Measurements from ENCODE around the gene TSPAN9. TPM values are rescaled to one million over a fixed set of nuclear protein-coding genes. Genes with fewer than 3 reads are reported as not detected.

Gene TSPAN9
- polyA plus RNA-seq, 3 donors: 0.15 to 0.34 (median 0.25) TPM

- WGBS (ENCODE audit: insufficient coverage): 92% methylated on average over 14 of the region's 14 CpGs
- no peak for DNase-seq
- no peaks in the 10 kb centered on the region for H3K9me3 Mint-ChIP-seq
- no peak overlapping the region for H3K4me3 ChIP-seq (replicated peaks in 1 of 3; ENCODE audit: low read depth in 2 of 3, low read length in 3 of 3)
- H3K9me3 ChIP-seq (replicated peaks in 1 of 2; ENCODE audit: control insufficient read depth in 1 of 2, insufficient read depth in 1 of 2, low read length in 2 of 2): no peaks in the 10 kb centered on the region
- H3K27ac ChIP-seq (ENCODE audit: low read depth in 1 of 2, low read length in 2 of 2): no peak overlapping the region
- no peak overlapping the region for H3K27ac Mint-ChIP-seq
- intact Hi-C loops (cut with micrococcal nuclease): no loop called here
- peaks cover 0 to 3% of the 10 kb centered on the region in 2 donors for H3K27me3 ChIP-seq (ENCODE audit: control insufficient read depth in 2 of 2, insufficient read depth in 2 of 2, low read length in 2 of 2)
- H3K4me3 Mint-ChIP-seq: no peak overlapping the region
- no peak for TF ChIP-seq CTCF (IDR thresholded peaks at IDR 0.05)
- H3K36me3 Mint-ChIP-seq: no peaks in the 10 kb centered on the region
- no peaks in the 10 kb centered on the region for H4K20me1 ChIP-seq (ENCODE audit: insufficient read depth, low read length)
- no peaks in the 10 kb centered on the region for H3K4me1 ChIP-seq (ENCODE audit: control insufficient read depth in 1 of 2, insufficient read depth in 2 of 2, low read length in 2 of 2)
- no peak overlapping the region for H3K9ac ChIP-seq (ENCODE audit: insufficient read depth, low read length, poor library complexity, severe bottlenecking)
- no peak overlapping the region for H2AFZ ChIP-seq (ENCODE audit: insufficient read depth, low read depth, low read length, poor library complexity, severe bottlenecking)
- peaks cover 7 to 12% (median 8%) of the 10 kb centered on the region in 3 donors for H3K27me3 Mint-ChIP-seq (ENCODE audit: low read depth in 3 of 3)
- H3K4me2 ChIP-seq (replicated peaks; ENCODE audit: extremely low read depth, low read length, poor library complexity, severe bottlenecking): no peak overlapping the region
- H3K4me1 Mint-ChIP-seq: no peaks in the 10 kb centered on the region
- no peaks in the 10 kb centered on the region for H3K79me2 ChIP-seq (ENCODE audit: insufficient read depth, low read length)
- H3K36me3 ChIP-seq (replicated peaks in 1 of 2; ENCODE audit: control insufficient read depth in 1 of 2, insufficient read depth in 2 of 2, low read length in 2 of 2): no peaks in the 10 kb centered on the region
Measured at GRCh38 chr12:3311027-3311402, 233.8 kb downstream of the TSPAN9 start.

GRCh38 chr12:3311491-3312103 is 234.4 kb downstream of the TSPAN9 start:
- DNase-seq: no peak
- Histone ChIP-seq H3K79me2 (ENCODE audit: insufficient read depth, low read length) (no peaks in the 10 kb centered on the region), H2AFZ (ENCODE audit: insufficient read depth, low read depth, low read length, poor library complexity, severe bottlenecking) (no peak overlapping the region), H3K27ac (ENCODE audit: low read depth in 1 of 2, low read length in 2 of 2) (no peak overlapping the region), H3K27me3 (ENCODE audit: control insufficient read depth in 2 of 2, insufficient read depth in 2 of 2, low read length in 2 of 2) (peaks cover 0 to 3% of the 10 kb centered on the region in 2 donors), H3K4me2 (replicated peaks; ENCODE audit: extremely low read depth, low read length, poor library complexity, severe bottlenecking) (no peak overlapping the region), H3K36me3 (replicated peaks in 1 of 2; ENCODE audit: control insufficient read depth in 1 of 2, insufficient read depth in 2 of 2, low read length in 2 of 2) (no peaks in the 10 kb centered on the region), H3K9me3 (replicated peaks in 1 of 2; ENCODE audit: control insufficient read depth in 1 of 2, insufficient read depth in 1 of 2, low read length in 2 of 2) (no peaks in the 10 kb centered on the region), H3K9ac (ENCODE audit: insufficient read depth, low read length, poor library complexity, severe bottlenecking) (no peak overlapping the region), H4K20me1 (ENCODE audit: insufficient read depth, low read length) (no peaks in the 10 kb centered on the region), H3K4me1 (ENCODE audit: control insufficient read depth in 1 of 2, insufficient read depth in 2 of 2, low read length in 2 of 2) (no peaks in the 10 kb centered on the region), H3K4me3 (replicated peaks in 1 of 3; ENCODE audit: low read depth in 2 of 3, low read length in 3 of 3) (no peak overlapping the region)
- H3K4me3 Mint-ChIP-seq: no peak overlapping the region
- no peak overlapping the region for H3K27ac Mint-ChIP-seq
- intact Hi-C loops (cut with micrococcal nuclease): no loop called here
- WGBS (ENCODE audit: insufficient coverage): 81% methylated on average over 10 of the region's 14 CpGs
- H3K9me3 Mint-ChIP-seq: no peaks in the 10 kb centered on the region
- no peaks in the 10 kb centered on the region for H3K4me1 Mint-ChIP-seq
- H3K36me3 Mint-ChIP-seq: no peaks in the 10 kb centered on the region
- TF ChIP-seq CTCF (IDR thresholded peaks at IDR 0.05): no peak
- H3K27me3 Mint-ChIP-seq (ENCODE audit: low read depth in 3 of 3): peaks cover 7 to 10% (median 8%) of the 10 kb centered on the region in 3 donors
